Nephron (organoid): Measurements from ENCODE around the gene RASD2.

Source experiments
- H3K27ac Mint-ChIP-seq, 3 experiments: 2 replicates each; pipeline ENCODE4 v1.8.0; 2020; ENCODE audit warnings: mixed read lengths in 3 of 3, mild to moderate bottlenecking in 2 of 3, moderate library complexity in 1 of 3
- H3K27me3 Mint-ChIP-seq: 2 replicates; pipeline ENCODE4 v1.8.0; 2021; ENCODE audit warnings: low read depth, mild to moderate bottlenecking, moderate library complexity, mixed read lengths
- H3K36me3 Mint-ChIP-seq: 2 replicates; pipeline ENCODE4 v1.8.0; 2020; ENCODE audit warnings: low read depth, mixed read lengths
- H3K4me1 Mint-ChIP-seq: 2 replicates; pipeline ENCODE4 v1.8.0; 2020; ENCODE audit warnings: mixed read lengths
- H3K4me3 Mint-ChIP-seq, 3 experiments: 2 replicates each; pipeline ENCODE4 v1.8.0; 2020; ENCODE audit warnings: mild to moderate bottlenecking in 3 of 3, mixed read lengths in 3 of 3, moderate library complexity in 2 of 3
- H3K9me3 Mint-ChIP-seq: 2 replicates; pipeline ENCODE4 v1.8.0; 2020; ENCODE audit warnings: mixed read lengths
- TF ChIP-seq, protein P1 (sequence below), 3 experiments: fragments of 200-600 bp; sonication (generic); IDR thresholded peaks; one replicate each; pipeline ENCODE4 v1.5.0; 2021; ENCODE audit warnings: antibody characterized with exemption in 3 of 3; ENCODE audit not compliant: unreplicated experiment in 3 of 3

The RASD2 gene

GRCh38 chr22:35528927-35529326, 11.7 kb upstream of the RASD2 start:
- no peak overlapping the region for H3K27ac Mint-ChIP-seq
- H3K4me3 Mint-ChIP-seq: no peak overlapping the region
- peaks cover 5% of the 10 kb centered on the region for H3K4me1 Mint-ChIP-seq
- peaks cover 5% of the 10 kb centered on the region for H3K9me3 Mint-ChIP-seq
- TF ChIP-seq, protein P1, sequence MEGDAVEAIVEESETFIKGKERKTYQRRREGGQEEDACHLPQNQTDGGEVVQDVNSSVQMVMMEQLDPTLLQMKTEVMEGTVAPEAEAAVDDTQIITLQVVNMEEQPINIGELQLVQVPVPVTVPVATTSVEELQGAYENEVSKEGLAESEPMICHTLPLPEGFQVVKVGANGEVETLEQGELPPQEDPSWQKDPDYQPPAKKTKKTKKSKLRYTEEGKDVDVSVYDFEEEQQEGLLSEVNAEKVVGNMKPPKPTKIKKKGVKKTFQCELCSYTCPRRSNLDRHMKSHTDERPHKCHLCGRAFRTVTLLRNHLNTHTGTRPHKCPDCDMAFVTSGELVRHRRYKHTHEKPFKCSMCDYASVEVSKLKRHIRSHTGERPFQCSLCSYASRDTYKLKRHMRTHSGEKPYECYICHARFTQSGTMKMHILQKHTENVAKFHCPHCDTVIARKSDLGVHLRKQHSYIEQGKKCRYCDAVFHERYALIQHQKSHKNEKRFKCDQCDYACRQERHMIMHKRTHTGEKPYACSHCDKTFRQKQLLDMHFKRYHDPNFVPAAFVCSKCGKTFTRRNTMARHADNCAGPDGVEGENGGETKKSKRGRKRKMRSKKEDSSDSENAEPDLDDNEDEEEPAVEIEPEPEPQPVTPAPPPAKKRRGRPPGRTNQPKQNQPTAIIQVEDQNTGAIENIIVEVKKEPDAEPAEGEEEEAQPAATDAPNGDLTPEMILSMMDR (IDR thresholded peaks at IDR 0.05; ENCODE audit: unreplicated experiment in 3 of 3): no peak
- peaks cover 10% of the 10 kb centered on the region for H3K27me3 Mint-ChIP-seq
- H3K36me3 Mint-ChIP-seq: no peaks in the 10 kb centered on the region

- Mint-ChIP-seq H3K4me1 (peaks cover 5% of the 10 kb centered on the region), H3K36me3 (no peaks in the 10 kb centered on the region), H3K27me3 (peaks cover 17% of the 10 kb centered on the region), H3K4me3 (no peak overlapping the region), H3K27ac (no peak overlapping the region), H3K9me3 (peaks cover 5% of the 10 kb centered on the region)
- TF ChIP-seq, protein P1 (IDR thresholded peaks at IDR 0.05; ENCODE audit: unreplicated experiment in 3 of 3): no peak
Measured at GRCh38 chr22:35530700-35531099, 9.9 kb upstream of the RASD2 start.

- Mint-ChIP-seq H3K36me3 (no peaks in the 10 kb centered on the region), H3K9me3 (peaks cover 5% of the 10 kb centered on the region), H3K27ac (no peak overlapping the region), H3K4me3 (no peak overlapping the region), H3K4me1 (peaks cover 4% of the 10 kb centered on the region), H3K27me3 (peaks cover 17% of the 10 kb centered on the region)
- TF ChIP-seq, protein P1 (IDR thresholded peaks at IDR 0.05; ENCODE audit: unreplicated experiment in 3 of 3): no peak
Measured at GRCh38 chr22:35531202-35531601, 9.4 kb upstream of the RASD2 start.

- Mint-ChIP-seq H3K36me3 (no peaks in the 10 kb centered on the region), H3K4me1 (no peaks in the 10 kb centered on the region), H3K9me3 (peaks cover 5% of the 10 kb centered on the region), H3K27me3 (peaks cover 17% of the 10 kb centered on the region), H3K4me3 (no peak overlapping the region), H3K27ac (no peak overlapping the region)
- TF ChIP-seq, protein P1 (IDR thresholded peaks at IDR 0.05; ENCODE audit: unreplicated experiment in 3 of 3): no peak
Measured at GRCh38 chr22:35531676-35532075, 9.0 kb upstream of the RASD2 start.

GRCh38 chr22:35533365-35534029, 7.1 kb upstream of the RASD2 start:
- Mint-ChIP-seq H3K27ac (no peak overlapping the region), H3K27me3 (peaks cover 31% of the 10 kb centered on the region), H3K4me3 (no peak overlapping the region), H3K36me3 (no peaks in the 10 kb centered on the region), H3K4me1 (no peaks in the 10 kb centered on the region), H3K9me3 (peaks cover 5% of the 10 kb centered on the region)
- TF ChIP-seq, protein P1 (IDR thresholded peaks at IDR 0.05; ENCODE audit: unreplicated experiment in 3 of 3): no peak

- TF ChIP-seq, protein P1 (IDR thresholded peaks at IDR 0.05; ENCODE audit: unreplicated experiment in 3 of 3): no peak
- Mint-ChIP-seq H3K9me3 (peaks cover 5% of the 10 kb centered on the region), H3K4me1 (no peaks in the 10 kb centered on the region), H3K27me3 (peaks cover 37% of the 10 kb centered on the region), H3K36me3 (no peaks in the 10 kb centered on the region), H3K27ac (no peak overlapping the region), H3K4me3 (no peak overlapping the region)
Measured at GRCh38 chr22:35534091-35534490, 6.5 kb upstream of the RASD2 start.
